Naive thymus-derived CD4-positive, alpha-beta T cell (primary cell): ENCODE data around the gene IZUMO1. TPM values are rescaled to one million over a fixed set of nuclear protein-coding genes. Genes with fewer than 3 reads are reported as not detected.
A peak's percentile ranks its signal among the peaks of the same experiment; 100 is the strongest.

Experiments used
- ATAC-seq: fragments of 150-1000 bp; cut with Tn5 transposase; 2 replicates; pipeline ENCODE4 v1.10.0; 2021; ENCODE audit warnings: mild to moderate bottlenecking, moderate library complexity
- CTCF ChIA-PET: fragments of 350-600 bp; sonication (Branson Sonifier 250); formaldehyde crosslinking; loops from one replicate; lab custom pipeline; 2021; ENCODE audit warnings: antibody characterized with exemption; lab: Charles Lee
- POLR2A ChIA-PET: fragments of 350-600 bp; sonication (Branson Sonifier 250); formaldehyde crosslinking; loops from one replicate; lab custom pipeline; 2021; ENCODE audit warnings: antibody characterized with exemption, inconsistent platforms; lab: Charles Lee
- DNase-seq, 9 donors: peaks; one replicate each; pipeline versions ENCODE4 v3.0.0 to v3.0.0-alpha.2; 2020 to 2022; ENCODE audit warnings: mixed read lengths in 1 of 9
- H3K27ac ChIP-seq: one replicate; pipeline ENCODE4 v1.7.0; 2013; ENCODE audit warnings: mild to moderate bottlenecking, low read depth, low read length, moderate library complexity
- H3K27me3 ChIP-seq, 2 donors: one replicate each; pipeline ENCODE4 v1.7.0; 2013; ENCODE audit warnings: low read length in 2 of 2, mild to moderate bottlenecking in 2 of 2, moderate library complexity in 2 of 2; ENCODE audit not compliant: control insufficient read depth in 2 of 2, insufficient read depth in 2 of 2
- H3K36me3 ChIP-seq, 3 experiments: 1 replicate in 2 of 3; 2 replicates in 1 of 3; pipeline ENCODE4 v1.7.0; 2013; ENCODE audit warnings: low read length in 3 of 3, mild to moderate bottlenecking in 3 of 3, moderate library complexity in 1 of 3; ENCODE audit not compliant: insufficient read depth in 3 of 3, control insufficient read depth in 2 of 3
- H3K4me1 ChIP-seq, 2 donors: one replicate each; pipeline ENCODE4 v1.7.0; 2013; ENCODE audit warnings: low read length in 2 of 2, mild to moderate bottlenecking in 2 of 2, moderate library complexity in 1 of 2; ENCODE audit not compliant: control insufficient read depth in 2 of 2, insufficient read depth in 2 of 2
- H3K4me3 ChIP-seq: 2 replicates; pipeline ENCODE4 v1.7.0; 2013; ENCODE audit warnings: mild to moderate bottlenecking, low read length
- H3K9me3 ChIP-seq, 3 experiments: 1 replicate in 2 of 3; 2 replicates in 1 of 3; pipeline ENCODE4 v1.7.0; 2013; ENCODE audit warnings: low read length in 3 of 3; ENCODE audit not compliant: control insufficient read depth in 2 of 3
- H3K27ac Mint-ChIP-seq, 9 donors: one replicate each; pipeline ENCODE4 v1.8.0; 2020 to 2022; ENCODE audit warnings: mixed read lengths in 9 of 9, mild to moderate bottlenecking in 8 of 9, moderate library complexity in 5 of 9, inconsistent platforms in 2 of 9
- H3K27me3 Mint-ChIP-seq, 5 donors: one replicate each; pipeline ENCODE4 v1.8.0; 2021 to 2022; ENCODE audit warnings: mixed read lengths in 5 of 5, mild to moderate bottlenecking in 1 of 5
- H3K36me3 Mint-ChIP-seq, 5 donors: one replicate each; pipeline ENCODE4 v1.8.0; 2020 to 2022; ENCODE audit warnings: mixed read lengths in 5 of 5, mild to moderate bottlenecking in 3 of 5, inconsistent platforms in 1 of 5
- H3K4me1 Mint-ChIP-seq, 7 donors: one replicate each; pipeline ENCODE4 v1.8.0; 2020 to 2022; ENCODE audit warnings: mixed read lengths in 7 of 7, mild to moderate bottlenecking in 3 of 7, inconsistent platforms in 1 of 7
- H3K4me3 Mint-ChIP-seq, 10 donors: one replicate each; pipeline ENCODE4 v1.8.0; 2020 to 2022; ENCODE audit warnings: mild to moderate bottlenecking in 10 of 10, mixed read lengths in 10 of 10, moderate library complexity in 6 of 10, inconsistent platforms in 2 of 10
- H3K9me3 Mint-ChIP-seq, 11 donors: one replicate each; pipeline ENCODE4 v1.8.0; 2020 to 2022; ENCODE audit warnings: mixed read lengths in 11 of 11, mild to moderate bottlenecking in 4 of 11, inconsistent platforms in 1 of 11, moderate library complexity in 1 of 11
- intact Hi-C, 2 donors: fragments of 100-400 bp; cut with micrococcal nuclease; formaldehyde crosslinking; loops; one replicate each; pipeline ENCODE4 v1.15.1; 2023
- polyA plus RNA-seq, 2 donors: library from polyadenylated mRNA; unstranded; fragments of 300-500 nt; fragmentation: Illumina TruSeq; gene quantifications; one replicate each; pipeline ENCODE4 v1.2.3, GENCODE V29; 2021
- total RNA-seq, 6 experiments: library from RNA in 5 of 6; stranded (reverse) in 5 of 6; gene quantifications; 1 replicate in 5 of 6; 2 replicates in 1 of 6; pipeline ENCODE4 v1.2.3 and lab custom pipeline; 2021 to 2026

Gene IZUMO1
- total and polyA plus RNA-seq, 7 experiments from 2014 or later: not detected

GRCh38 chr19:48713041-48713863, 33.5 kb downstream of the IZUMO1 start:
- H3K4me3 ChIP-seq: peak overlapping the region; percentile 95
- intact Hi-C loops: loop anchor here in 1 of 2 donors (5.0 kb wide), 1 partner anchor 201 kb away; the partner anchor contains the start of gene LMTK3
- H3K27ac Mint-ChIP-seq: peak overlapping the region in 7 of 9 donors; percentile 16 to 89 (median 69)

DNA sequence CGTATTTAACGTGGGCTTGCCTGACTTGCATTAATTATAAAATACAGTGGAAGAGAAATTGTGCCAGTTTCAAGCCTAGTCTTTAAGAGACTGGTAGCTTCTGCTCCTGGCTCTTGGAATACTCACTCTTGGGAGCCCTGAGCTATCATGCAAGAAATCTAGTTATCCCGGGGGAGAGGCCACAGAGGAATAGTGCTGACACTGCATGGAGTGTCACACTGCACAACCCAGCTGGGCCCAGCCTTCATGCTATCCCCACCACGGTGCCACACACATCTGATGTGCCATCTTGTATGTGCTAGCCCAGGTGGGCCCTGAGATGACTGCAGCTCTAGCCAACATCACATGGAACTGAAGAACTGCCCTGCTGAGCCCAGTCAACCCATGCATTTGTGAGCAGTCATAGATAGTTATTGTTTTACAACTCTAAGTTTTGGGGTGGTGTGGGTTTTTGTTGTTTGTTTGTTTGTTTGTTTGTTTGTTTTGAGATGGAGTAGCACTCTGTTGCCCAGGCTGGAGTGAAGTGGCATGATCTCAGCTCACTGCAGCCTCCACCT, 35.5 kb downstream of the IZUMO1 start:
- no peaks in the 10 kb centered on the region for H3K27me3 Mint-ChIP-seq
- DNase-seq: no peak
- no peak overlapping the region for H3K27ac Mint-ChIP-seq
- H3K9me3 Mint-ChIP-seq: peaks cover 0 to 2% (median 0%) of the 10 kb centered on the region in 11 donors
- H3K4me1 ChIP-seq: peaks cover 11 to 12% of the 10 kb centered on the region in 2 donors
- no peaks in the 10 kb centered on the region for H3K27me3 ChIP-seq
- H3K4me1 Mint-ChIP-seq: peaks cover 9 to 24% (median 19%) of the 10 kb centered on the region in 7 donors
- ChIA-PET CTCF (interaction anchor here (0.7 kb wide), 1 partner anchor 77 kb away, joined by 3 read pairs; no protein-coding TSS in a partner anchor), POLR2A (interaction anchor here (1.6 kb wide), 1 partner anchor 28 kb away, joined by 7 read pairs; no protein-coding TSS in a partner anchor)
- no peaks in the 10 kb centered on the region for H3K9me3 ChIP-seq
- intact Hi-C loops: loop anchor here in 1 of 2 donors (5.0 kb wide), 1 partner anchor 199 kb away; the partner anchor contains the start of gene LMTK3
- no peak overlapping the region for H3K4me3 ChIP-seq
- ATAC-seq: no peak
- peaks cover 0 to 18% (median 10%) of the 10 kb centered on the region in 5 donors for H3K36me3 Mint-ChIP-seq
- peak overlapping the region in 4 of 10 donors; percentile 29 to 65 (median 32) for H3K4me3 Mint-ChIP-seq
- no peak overlapping the region for H3K27ac ChIP-seq
- peaks cover 0 to 4% (median 0%) of the 10 kb centered on the region in 3 experiments for H3K36me3 ChIP-seq

More at GRCh38 chr19:48713041-48713863, 33.5 kb downstream of the IZUMO1 start:
- Histone ChIP-seq H3K4me1 (peaks cover 11 to 12% of the 10 kb centered on the region in 2 donors), H3K9me3 (no peaks in the 10 kb centered on the region), H3K27ac (peak overlapping the region; percentile 79), H3K27me3 (no peaks in the 10 kb centered on the region), H3K36me3 (peaks cover 0 to 4% (median 0%) of the 10 kb centered on the region in 3 experiments)
- Mint-ChIP-seq H3K9me3 (peaks cover 0 to 2% (median 0%) of the 10 kb centered on the region in 11 donors), H3K4me1 (peaks cover 9 to 24% (median 21%) of the 10 kb centered on the region in 7 donors), H3K36me3 (peaks cover 0 to 11% (median 5%) of the 10 kb centered on the region in 5 donors), H3K27me3 (no peaks in the 10 kb centered on the region), H3K4me3 (peak overlapping the region; percentile 82 to 92 (median 88))
- POLR2A ChIA-PET: interaction anchor here (0.6 to 3.8 kb wide), 7 partner anchors 12 to 252 kb away, joined by 3 to 21 read pairs (median 3); partner anchors contain the start of genes CA11, RPL18 and SPHK2
- CTCF ChIA-PET: interaction anchor here (0.7 to 2.0 kb wide), 3 partner anchors 34 to 267 kb away, joined by 3 to 5 read pairs (median 3); partner anchors contain the start of gene CA11
- peak in 1 of 9 donors; percentile 15 for DNase-seq
- ATAC-seq: no peak

GRCh38 chr19:48708471-48708870, 38.2 kb downstream of the IZUMO1 start:
- H3K4me3 ChIP-seq: no peak overlapping the region
- no peaks in the 10 kb centered on the region for H3K27me3 ChIP-seq
- Mint-ChIP-seq H3K36me3 (peaks cover 0 to 41% (median 18%) of the 10 kb centered on the region in 5 donors), H3K4me1 (peaks cover 0 to 12% (median 8%) of the 10 kb centered on the region in 7 donors), H3K27me3 (no peaks in the 10 kb centered on the region), H3K4me3 (no peak overlapping the region), H3K27ac (peak overlapping the region in 2 of 9 donors; percentile 67 to 77), H3K9me3 (peaks cover 0 to 2% (median 0%) of the 10 kb centered on the region in 11 donors)
- no peak for ATAC-seq
- DNase-seq: no peak
- peaks cover 6 to 9% of the 10 kb centered on the region in 2 donors for H3K4me1 ChIP-seq
- H3K27ac ChIP-seq: no peak overlapping the region
- intact Hi-C loops: no loop called here
- ChIA-PET POLR2A (no interaction called here), CTCF (no interaction called here)
- H3K9me3 ChIP-seq: no peaks in the 10 kb centered on the region
- peaks cover 0 to 4% (median 0%) of the 10 kb centered on the region in 3 experiments for H3K36me3 ChIP-seq

GRCh38 chr19:48705431-48705830, 41.3 kb downstream of the IZUMO1 start:
- POLR2A ChIA-PET: interaction anchor here (0.5 kb wide), 1 partner anchor 48 kb away, joined by 4 read pairs; no protein-coding TSS in a partner anchor
- H3K36me3 Mint-ChIP-seq: peaks cover 0 to 49% (median 28%) of the 10 kb centered on the region in 5 donors

GRCh38 chr19:48703316-48703715, 43.4 kb downstream of the IZUMO1 start:
- H3K4me1 ChIP-seq: no peaks in the 10 kb centered on the region
- no peak overlapping the region for H3K4me3 ChIP-seq
- H3K9me3 Mint-ChIP-seq: peaks cover 0 to 2% (median 0%) of the 10 kb centered on the region in 11 donors
- H3K36me3 ChIP-seq: peaks cover 0 to 6% (median 3%) of the 10 kb centered on the region in 3 experiments
- CTCF ChIA-PET: no interaction called here
- intact Hi-C loops: no loop called here
- H3K27me3 ChIP-seq: no peaks in the 10 kb centered on the region
- H3K36me3 Mint-ChIP-seq: peaks cover 0 to 46% (median 28%) of the 10 kb centered on the region in 5 donors
- DNase-seq (no peak), ATAC-seq (no peak)
- POLR2A ChIA-PET: no interaction called here
- H3K4me3 Mint-ChIP-seq: no peak overlapping the region
- peaks cover 0 to 5% (median 0%) of the 10 kb centered on the region in 5 donors for H3K27me3 Mint-ChIP-seq
- H3K4me1 Mint-ChIP-seq: peaks cover 0 to 5% (median 0%) of the 10 kb centered on the region in 7 donors
- no peaks in the 10 kb centered on the region for H3K9me3 ChIP-seq
- H3K27ac ChIP-seq: no peak overlapping the region
- no peak overlapping the region for H3K27ac Mint-ChIP-seq

More at GRCh38 chr19:48705431-48705830, 41.3 kb downstream of the IZUMO1 start:
- H3K27me3 Mint-ChIP-seq: no peaks in the 10 kb centered on the region
- no peak overlapping the region for H3K27ac Mint-ChIP-seq
- Histone ChIP-seq H3K4me3 (no peak overlapping the region), H3K27ac (no peak overlapping the region), H3K4me1 (no peaks in the 10 kb centered on the region), H3K36me3 (peaks cover 0 to 6% (median 3%) of the 10 kb centered on the region in 3 experiments), H3K9me3 (no peaks in the 10 kb centered on the region), H3K27me3 (no peaks in the 10 kb centered on the region)
- intact Hi-C loops: no loop called here
- no peak for ATAC-seq
- H3K4me1 Mint-ChIP-seq: peaks cover 0 to 5% (median 0%) of the 10 kb centered on the region in 7 donors
- H3K4me3 Mint-ChIP-seq: no peak overlapping the region
- DNase-seq: no peak
- H3K9me3 Mint-ChIP-seq: peaks cover 0 to 2% (median 0%) of the 10 kb centered on the region in 11 donors
- CTCF ChIA-PET: no interaction called here

- no peak overlapping the region for H3K27ac Mint-ChIP-seq
- H3K4me1 Mint-ChIP-seq: peaks cover 0 to 7% (median 0%) of the 10 kb centered on the region in 7 donors
- no peak for DNase-seq
- POLR2A ChIA-PET: no interaction called here
- CTCF ChIA-PET: no interaction called here
- peaks cover 0 to 6% (median 3%) of the 10 kb centered on the region in 3 experiments for H3K36me3 ChIP-seq
- H3K9me3 Mint-ChIP-seq: peaks cover 0 to 2% (median 0%) of the 10 kb centered on the region in 11 donors
- peaks cover 0 to 10% (median 3%) of the 10 kb centered on the region in 5 donors for H3K27me3 Mint-ChIP-seq
- H3K36me3 Mint-ChIP-seq: peaks cover 0 to 46% (median 28%) of the 10 kb centered on the region in 5 donors
- H3K27ac ChIP-seq: no peak overlapping the region
- no peak for ATAC-seq
- H3K9me3 ChIP-seq: no peaks in the 10 kb centered on the region
- H3K27me3 ChIP-seq: no peaks in the 10 kb centered on the region
- H3K4me3 Mint-ChIP-seq: no peak overlapping the region
- intact Hi-C loops: no loop called here
- H3K4me3 ChIP-seq: no peak overlapping the region
- no peaks in the 10 kb centered on the region for H3K4me1 ChIP-seq
These were observed 44.0 kb downstream of the IZUMO1 start for GRCh38 chr19:48702701-48703100.
